Measurements from ENCODE around the gene SLC15A4. TPM values are rescaled to one million over a fixed set of nuclear protein-coding genes. Genes with fewer than 3 reads are reported as not detected.
"Not testable (repeated sequence)": the region's sequence is repeated elsewhere in the genome, so short reads cannot be mapped to it uniquely, and the experiment has no call there.

SLC15A4 gene
- total RNA-seq, 1 donor: 49.3 TPM

DNA sequence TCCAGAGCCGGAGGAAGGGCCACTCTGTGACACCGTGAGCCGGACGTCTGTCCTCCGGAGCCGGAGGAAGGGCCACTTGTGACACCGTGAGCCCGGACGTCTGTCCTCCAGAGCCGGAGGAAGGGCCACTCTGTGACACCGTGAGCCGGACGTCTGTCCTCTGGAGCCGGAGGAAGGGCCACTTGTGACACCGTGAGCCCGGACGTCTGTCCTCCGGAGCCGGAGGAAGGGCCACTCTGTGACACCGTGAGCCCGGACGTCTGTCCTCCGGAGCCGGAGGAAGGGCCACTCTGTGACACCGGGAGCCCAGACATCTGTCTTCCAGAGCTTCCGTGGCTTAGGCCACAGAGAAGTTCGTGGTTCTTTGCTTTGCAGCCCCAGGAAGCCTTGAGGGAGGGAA lies 22.9 kb upstream of the SLC15A4 start:
- not testable (repeated sequence) for DNase-seq (ENCODE audit: low read depth in 2 of 3, low spot score in 2 of 3)

DNA sequence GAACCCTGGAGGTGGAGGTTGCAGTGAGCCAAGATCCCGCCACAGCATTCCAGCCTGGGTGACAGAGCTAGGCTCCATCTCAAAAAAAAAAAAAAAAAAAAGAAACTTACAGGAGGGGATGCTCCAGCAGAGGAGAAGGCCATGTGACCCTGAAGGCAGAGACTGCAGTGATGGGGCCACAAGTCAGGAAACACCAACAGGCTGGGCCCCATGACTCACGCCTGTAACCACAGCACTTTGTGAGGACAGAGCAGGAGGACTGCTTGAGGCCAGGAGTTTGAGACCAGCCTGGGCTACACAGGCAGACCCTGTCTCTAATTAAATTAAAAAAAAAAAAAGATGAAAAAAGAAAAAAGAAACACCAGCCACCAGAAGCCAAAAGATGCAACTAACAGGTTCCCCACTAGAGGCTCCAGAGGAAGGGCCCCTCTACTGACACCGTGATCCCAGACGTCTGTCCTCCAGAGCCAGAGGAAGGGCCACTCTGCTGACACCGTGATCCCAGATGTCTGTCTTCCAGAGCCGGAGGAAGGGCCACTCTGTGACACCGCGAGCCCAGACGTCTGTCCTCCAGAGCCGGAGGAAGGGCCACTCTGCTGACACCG lies 20.4 kb upstream of the SLC15A4 start:
- peak in 2 of 3 donors; percentile 62 to 70 for DNase-seq (ENCODE audit: low read depth in 2 of 3, low spot score in 2 of 3)

DNA sequence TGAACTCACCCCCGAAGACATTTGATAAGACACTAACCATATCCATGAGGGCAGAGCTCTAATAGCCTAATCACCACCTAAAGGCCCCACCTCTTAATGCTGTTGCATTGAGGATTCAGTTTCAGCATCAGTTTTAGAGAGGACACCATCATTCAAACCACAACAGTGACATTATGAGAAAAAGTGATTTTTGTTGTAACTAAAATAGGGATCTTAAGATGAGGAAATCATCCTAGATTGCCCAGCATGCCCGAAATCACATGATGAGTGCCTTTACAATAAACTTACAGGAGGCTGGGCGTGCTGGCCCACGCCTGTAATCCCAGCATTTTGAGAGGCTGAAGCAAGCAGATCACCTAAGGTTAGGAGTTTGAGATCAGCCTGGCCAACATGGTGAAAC lies 19.8 kb upstream of the SLC15A4 start:
- DNase-seq (ENCODE audit: low read depth in 2 of 3, low spot score in 2 of 3): no peak

DNA sequence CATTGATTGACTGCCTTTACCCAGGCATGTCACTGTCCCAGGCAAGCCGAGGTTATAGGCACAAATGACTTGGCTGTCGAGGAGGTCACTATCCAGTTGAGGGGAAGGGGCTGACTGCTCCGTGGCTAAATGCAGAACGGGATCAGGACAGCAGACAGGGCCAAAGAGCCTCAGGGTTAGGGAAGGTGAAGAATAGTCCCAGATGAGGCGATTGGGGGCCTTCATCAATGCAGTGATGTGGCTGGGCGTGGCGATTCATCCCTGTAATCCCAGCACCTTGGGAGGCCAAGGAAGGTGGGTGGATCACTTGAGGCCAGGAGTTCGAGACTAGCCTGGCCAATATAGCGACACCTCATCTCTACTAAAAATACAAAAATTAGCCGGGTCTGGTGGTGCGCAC lies 18.8 kb upstream of the SLC15A4 start:
- no peak for DNase-seq (ENCODE audit: low read depth in 2 of 3, low spot score in 2 of 3)

DNA sequence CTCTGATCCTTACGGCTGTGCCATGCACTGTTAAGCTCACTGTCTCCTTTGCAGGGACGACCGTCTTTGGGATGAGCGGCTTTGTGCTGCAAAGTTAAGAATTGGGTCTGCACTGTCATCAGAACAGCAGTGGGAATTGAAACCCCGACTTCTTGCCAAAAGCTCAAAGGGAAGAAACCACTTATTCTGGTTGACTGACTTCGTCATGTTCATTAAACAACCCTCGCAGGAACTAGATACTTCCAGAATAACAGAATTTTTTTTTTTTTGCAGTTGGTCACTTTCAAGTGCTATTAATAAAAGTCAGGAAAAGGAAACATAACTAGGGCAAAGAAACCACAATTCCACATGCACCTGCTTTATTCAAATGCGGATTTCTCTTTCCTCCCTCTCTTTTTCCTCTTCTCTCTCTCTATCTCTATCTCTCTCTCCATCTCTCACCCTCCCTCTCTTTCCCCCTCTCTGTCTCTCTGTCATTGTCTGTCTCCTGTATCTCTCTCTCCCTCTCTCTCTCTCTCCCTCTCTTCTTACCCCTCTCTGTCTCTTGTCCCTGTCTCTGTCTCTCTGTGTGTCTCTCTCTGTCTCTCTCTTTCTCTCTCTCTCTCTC lies 17.2 kb upstream of the SLC15A4 start:
- no peak for DNase-seq (ENCODE audit: low read depth in 2 of 3, low spot score in 2 of 3)

DNA sequence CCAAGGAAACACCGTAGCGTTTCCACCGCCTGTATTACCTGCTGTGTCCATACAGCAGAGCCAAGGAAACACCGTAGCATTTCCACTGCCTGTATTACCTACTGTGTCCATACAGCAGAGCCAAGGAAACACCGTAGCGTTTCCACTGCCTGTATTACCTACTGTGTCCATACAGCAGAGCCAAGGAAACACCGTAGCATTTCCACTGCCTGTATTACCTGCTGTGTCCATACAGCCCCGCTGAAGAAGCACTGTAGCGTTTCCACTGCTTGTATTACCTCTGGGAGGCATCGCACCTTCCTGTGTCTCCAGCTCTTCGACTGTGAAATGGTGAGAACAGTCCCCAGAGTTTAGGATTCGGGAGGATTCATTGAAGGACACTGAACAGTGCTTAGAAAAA lies 16.1 kb upstream of the SLC15A4 start:
- DNase-seq (ENCODE audit: low read depth in 2 of 3, low spot score in 2 of 3): not testable (repeated sequence)

DNA sequence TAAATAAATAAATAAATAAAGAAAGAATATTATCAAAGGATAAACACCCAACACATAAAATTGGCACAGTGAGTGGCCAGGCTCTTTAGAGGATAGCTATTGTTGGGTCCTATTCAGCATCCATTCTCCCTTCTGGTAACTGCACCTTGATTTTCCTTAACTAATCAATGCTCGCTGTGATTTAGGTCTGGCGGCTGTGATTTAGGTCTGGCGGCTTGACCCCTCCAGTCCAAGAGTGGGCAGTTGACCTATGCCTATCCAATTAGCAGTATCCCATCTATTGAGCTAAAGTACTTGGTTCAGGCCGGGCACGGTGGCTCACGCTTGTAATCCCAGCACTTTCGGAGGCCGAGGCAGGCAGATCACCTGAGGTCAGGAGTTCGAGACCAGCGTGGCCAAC lies 9.7 kb upstream of the SLC15A4 start:
- no peak for DNase-seq (ENCODE audit: low read depth in 2 of 3, low spot score in 2 of 3)

DNA sequence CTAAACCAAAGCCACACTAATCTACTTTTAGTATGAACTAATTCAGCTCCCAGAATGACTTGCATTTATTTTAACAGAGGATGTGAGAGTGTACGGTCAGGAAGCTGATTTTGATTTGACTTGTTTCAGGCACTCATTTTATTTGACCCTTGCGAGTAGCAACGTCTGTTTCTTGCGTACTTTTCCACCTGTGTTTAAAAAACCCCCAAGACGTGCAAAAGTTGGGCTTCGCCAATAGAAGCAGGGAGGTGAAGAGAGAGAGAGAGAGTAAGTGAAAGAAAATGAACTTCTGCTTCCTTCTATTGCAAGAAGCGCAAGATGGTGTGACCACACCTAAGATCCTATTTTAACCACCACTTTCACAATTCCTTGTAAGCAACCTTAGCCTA lies 6.7 kb upstream of the SLC15A4 start:
- peak in 2 of 3 donors; percentile 35 to 57 for DNase-seq (ENCODE audit: low read depth in 2 of 3, low spot score in 2 of 3)

DNA sequence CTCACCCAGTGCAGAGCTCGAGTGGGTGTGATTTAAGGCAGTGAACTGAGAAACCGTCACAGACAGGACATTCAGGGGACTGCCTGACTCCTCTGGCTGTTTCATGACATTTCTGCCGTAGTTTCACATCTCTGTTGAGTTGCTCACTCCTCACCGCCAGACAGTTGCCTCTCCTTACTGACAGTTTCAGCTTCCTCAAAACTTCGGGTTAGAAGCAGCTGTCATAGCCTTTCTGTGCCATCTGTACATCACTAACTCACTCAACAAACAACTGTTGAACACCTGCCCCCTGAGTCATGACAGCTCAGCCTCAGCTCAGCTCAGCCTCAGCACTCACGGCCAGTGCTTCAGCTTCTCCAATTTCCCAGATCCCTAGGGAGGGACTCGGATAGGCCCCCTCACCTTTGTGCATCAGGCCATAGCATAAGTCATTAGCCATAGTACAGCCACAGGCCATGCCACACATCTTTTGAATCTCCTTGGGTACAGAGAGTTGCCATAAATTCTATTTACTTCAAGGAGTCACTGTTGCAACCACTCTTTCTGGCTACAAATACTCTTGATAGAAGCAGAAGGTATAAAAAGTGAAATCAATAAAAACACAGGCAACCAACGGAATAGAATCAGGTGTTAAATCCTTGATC lies 6.2 kb upstream of the SLC15A4 start:
- DNase-seq (ENCODE audit: low read depth in 2 of 3, low spot score in 2 of 3): peak in 1 of 3 donors; percentile 40

DNA sequence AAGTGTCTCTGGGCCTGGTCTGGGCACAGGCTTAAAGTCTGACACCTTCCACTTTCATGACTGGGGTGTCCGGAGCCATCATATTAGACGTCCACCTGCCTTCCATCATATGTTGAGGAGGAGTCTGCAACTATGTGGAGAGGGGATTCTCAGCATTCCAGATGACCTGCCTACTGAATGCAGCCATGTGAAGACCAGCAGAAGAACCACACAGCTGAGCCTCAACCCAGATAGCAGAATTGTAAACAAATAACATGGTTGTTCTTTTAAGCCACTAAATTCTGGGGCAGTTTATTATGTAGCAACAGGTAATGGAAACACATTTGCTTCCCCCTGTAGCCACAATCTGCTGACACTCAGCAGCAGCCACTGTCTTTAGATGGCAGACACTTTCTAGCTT lies 4.0 kb upstream of the SLC15A4 start:
- no peak for DNase-seq (ENCODE audit: low read depth in 2 of 3, low spot score in 2 of 3)

DNA sequence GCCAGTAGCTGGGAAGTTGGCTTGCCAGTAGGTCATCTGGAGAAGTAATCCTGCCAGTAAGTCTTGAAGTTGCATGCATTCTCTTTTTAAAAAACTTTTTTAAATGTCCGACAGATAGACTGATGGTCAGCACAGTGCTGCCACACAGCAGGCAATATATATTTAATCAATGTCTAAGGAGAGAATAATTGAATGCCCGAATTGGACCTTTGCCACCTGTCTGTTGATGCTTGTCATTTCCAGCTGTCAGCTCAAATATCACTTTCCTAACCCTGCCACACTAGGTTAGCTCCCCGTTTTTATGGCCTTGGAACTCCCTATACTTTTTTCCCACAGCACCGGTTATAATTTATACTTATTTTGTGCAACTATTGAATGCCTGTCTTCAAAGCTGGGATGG lies 2.1 kb upstream of the SLC15A4 start:
- no peak for DNase-seq (ENCODE audit: low read depth in 2 of 3, low spot score in 2 of 3)

DNA sequence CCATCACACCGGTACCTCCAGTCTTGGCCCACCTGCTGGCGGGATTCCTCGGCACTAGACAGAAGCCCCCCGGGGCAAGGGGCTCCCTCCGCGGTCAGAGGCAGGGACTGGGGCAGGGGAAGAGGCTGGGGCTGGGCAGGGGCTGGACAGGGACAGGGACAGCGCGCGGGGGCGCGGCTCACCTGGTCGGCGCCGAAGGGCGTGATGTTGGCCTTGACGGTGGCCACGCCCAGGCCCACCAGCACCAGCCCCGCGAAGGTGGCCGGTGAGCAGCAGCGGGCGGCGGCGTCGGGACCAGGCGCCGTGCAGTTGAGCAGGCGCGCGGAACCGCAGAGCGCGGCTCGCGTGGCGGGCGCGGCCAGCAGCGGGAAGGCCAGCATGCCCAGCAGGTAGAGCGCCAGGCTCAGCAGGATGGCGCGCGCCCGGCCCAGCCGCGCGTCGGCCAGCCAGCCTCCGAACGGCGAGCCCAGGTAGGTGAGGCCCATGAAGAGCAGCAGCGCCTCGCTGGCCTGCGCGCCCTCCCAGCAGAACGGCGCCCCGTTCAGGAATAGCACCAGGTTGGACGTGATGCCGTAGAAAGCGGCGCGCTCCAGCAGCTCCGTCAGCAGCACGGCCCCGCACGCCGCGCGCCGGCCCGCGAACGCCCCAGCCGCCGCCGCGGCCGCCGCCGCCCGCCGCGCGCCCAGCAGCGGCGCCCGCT lies 392 bp downstream of the SLC15A4 start:
- peak in 2 of 3 donors; percentile 11 to 12 for DNase-seq (ENCODE audit: low read depth in 2 of 3, low spot score in 2 of 3)

DNA sequence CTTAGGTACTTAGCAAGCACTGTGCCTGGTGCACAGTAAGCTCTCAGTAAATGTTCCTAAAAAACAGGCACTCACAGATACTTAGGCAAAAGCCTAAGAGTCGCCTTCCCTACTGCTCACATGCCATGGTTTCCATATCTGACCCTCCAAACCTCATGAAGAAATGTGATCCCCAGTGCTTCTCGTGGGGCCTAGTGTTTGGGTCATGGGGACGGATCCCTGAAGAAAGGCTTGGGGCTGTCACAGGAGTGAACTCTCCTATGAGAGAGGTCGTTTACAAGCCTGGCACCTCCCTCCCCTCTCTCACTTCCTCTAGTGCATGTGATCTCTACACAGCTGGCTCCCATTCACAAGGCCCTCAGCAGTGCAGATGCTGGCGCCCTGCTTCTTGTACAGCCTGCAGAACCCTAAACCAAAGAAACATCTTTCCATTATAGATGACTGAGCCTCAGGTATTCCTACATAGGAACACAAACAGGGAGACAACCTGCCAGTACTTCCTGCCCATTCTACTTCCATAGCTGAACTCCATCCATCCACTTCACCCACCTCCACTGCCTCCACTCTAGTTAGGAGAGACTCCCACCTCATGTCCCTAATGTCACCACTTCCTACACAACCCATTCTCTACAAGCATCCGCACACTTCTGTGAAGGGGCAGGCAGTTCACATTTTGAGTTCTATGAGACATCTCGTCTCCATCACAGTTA lies 2.9 kb downstream of the SLC15A4 start:
- DNase-seq (ENCODE audit: low read depth in 2 of 3, low spot score in 2 of 3): peak in 2 of 3 donors; percentile 49 to 68

DNA sequence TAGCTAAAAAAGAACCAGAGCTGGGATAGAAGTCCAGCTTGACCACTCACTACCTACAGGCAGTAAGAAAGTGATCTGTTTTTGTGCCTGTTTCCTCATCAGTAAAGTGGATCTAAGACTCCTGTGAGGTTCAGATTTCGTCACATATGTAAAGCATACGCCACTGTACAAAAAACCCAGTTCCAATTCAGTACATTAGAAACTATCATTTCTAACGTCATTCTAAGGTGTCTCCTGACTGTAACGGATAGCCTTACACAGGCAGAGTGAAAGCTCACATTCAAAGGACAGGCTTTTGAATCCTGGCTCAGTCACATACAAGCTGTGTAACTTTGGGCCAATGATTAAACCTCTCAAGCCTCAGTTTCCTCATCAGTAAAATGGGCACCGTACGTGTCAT lies 3.5 kb downstream of the SLC15A4 start:
- no peak for DNase-seq (ENCODE audit: low read depth in 2 of 3, low spot score in 2 of 3)

DNA sequence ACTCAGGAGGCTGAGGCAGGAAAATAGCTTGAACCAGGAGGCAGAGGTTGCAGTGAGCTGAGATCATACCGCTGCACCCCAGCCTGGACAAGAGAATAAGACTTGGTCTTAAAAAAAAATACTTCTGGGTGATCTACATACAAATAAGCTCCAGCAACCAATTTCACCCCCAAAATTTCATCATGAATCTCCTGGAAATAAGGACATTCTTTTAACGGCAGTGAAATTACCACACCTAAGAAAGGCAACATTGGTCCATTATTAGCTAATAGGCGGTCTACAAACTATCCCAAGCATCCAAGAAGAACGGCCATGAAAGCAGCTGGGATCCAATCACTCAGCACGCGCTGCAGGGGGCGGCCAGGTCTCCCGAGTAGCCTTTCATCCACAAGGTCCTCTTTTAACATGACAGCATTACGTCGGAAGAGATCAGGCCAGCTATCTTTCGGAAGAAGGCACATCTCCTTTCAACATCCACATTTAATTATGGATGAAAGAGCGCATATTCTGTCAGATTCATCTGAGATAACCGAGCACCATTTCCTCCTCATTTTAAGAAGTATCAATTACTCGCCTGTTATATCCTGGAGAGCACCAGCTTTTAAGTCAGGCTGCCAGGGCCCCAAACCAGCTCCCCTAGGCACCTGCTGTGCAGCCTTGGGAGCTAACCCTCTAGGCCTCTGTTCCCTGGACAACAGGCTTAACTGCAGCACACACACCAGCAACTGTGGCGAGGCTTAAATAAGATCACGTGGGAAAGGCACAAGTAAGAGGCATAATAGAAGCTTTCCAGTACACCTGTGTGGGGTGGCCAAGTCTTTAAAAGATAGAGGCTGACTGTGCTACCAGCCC lies 4.2 kb downstream of the SLC15A4 start:
- no peak for DNase-seq (ENCODE audit: low read depth in 2 of 3, low spot score in 2 of 3)

DNA sequence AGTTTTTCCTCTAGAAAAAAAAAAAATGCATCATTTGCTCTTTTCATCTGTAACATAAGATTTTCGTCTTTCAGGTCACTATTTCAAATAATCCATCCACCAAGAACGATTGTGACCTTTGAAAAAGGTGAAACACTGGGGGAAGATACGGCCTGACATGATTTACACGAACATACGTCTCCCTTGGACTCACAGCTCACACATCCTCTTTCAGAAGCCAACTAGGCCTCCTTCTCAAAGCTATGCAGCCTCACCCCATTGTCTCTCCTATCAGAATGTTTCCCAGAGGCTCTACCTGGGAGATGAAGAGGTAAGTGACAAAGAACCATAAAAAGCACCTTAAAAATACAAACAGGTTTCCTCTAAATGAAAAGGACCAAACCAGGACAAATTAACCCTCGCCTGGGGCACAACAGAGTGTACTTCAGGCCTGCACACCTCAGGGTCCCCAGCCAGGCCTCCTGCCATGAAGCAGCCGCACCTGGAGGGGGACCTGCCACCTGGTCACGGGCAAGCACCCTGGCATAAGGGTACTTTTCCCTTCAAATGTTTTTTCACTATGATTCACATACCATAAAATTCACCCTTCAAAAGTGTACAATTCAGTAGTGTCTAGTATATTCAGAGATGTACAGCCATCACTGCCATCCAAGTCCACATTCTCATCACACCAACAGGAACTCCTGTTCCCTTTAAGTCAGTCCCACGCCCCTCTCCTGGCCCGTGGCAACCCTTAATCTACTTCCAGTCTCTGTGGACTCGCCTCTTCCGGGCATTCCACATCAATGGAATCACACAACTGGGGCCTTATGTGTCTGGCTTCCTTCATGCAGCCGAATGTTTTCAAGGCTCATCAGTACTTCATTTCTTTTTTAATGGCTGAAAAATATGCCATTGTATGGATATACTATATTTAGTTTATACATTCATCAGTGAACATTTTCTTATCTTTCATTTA lies 5.4 kb downstream of the SLC15A4 start:
- no peak for DNase-seq (ENCODE audit: low read depth in 2 of 3, low spot score in 2 of 3)

DNA sequence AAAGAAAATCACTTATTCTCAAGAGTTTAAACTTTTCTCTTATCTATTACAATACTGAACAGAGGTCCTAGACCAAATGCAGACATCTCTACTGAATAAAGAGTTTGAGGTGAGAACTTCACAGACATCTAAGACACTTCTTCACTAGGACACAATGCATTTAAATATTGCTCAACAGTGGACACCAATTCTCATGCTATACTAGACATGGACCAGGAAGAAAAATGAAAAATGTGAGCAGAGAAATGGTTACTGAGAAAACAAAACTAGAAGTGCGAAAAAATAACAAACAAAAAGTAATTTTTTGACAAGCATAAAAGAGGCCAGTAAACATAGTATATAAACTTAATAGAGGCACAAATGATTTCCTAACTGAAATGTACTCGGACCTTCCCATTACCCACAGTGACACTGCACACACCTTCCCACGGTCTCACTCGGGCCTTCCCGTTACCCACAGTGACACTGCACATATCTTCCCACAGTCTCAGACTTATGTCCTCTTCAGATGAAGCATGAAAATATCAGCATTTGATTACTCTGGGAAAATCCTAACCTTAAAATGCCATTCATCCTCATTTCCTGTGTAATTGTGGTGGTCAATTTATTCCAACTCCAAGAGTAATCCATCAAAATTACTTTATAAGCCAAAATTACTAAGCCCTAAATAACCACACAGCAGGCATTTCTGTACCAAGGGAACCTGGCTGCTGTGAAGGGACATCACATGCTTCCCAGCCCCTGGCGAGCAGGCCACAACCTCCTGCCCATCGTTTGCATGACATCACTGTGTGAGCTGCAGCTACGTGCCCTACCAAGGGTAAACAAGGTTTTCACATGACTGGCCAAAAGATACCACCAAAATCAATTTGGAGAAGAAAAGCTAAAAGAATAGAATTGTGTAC lies 6.4 kb downstream of the SLC15A4 start:
- peak in 2 of 3 donors; percentile 54 to 58 for DNase-seq (ENCODE audit: low read depth in 2 of 3, low spot score in 2 of 3)

DNA sequence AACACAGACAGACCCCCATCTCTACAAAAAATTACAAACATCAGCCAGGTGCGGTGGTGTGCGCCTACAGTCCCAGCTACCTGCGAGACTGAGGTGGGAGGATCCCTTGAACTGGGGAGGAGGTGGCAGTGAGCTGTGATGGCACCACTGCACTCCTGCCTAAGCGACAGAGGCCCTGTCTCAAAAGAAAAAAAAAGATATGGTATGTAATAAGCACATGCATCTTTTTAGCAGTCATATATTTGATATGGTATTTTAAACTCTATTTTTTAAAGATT lies 7.2 kb downstream of the SLC15A4 start:
- no peak for DNase-seq (ENCODE audit: low read depth in 2 of 3, low spot score in 2 of 3)

Data from hematopoietic multipotent progenitor cell (in vitro differentiated cells).